Bronchial epithelial cell (primary cell): ENCODE measurements around the gene SYNE1. TPM values are rescaled to one million over a fixed set of nuclear protein-coding genes. Genes with fewer than 3 reads are reported as not detected.
A peak's percentile ranks its signal among the peaks of the same experiment; 100 is the strongest.

Experiments
- DNase-seq: peaks from one replicate; pipeline ENCODE4 v3.0.0-alpha.2; 2010; ENCODE audit warnings: low read depth
- FAIRE-seq: peaks from 2 replicates; lab custom pipeline; 2011; peaks lifted over from hg19 to GRCh38; lab: Jason Lieb, UNC
- H3K27me3 ChIP-seq: 2 replicates; pipeline ENCODE4 v1.5.1; 2011; ENCODE audit warnings: low read length; ENCODE audit not compliant: control insufficient read depth, insufficient read depth
- H3K36me3 ChIP-seq: 2 replicates; pipeline ENCODE4 v1.5.1; 2011; ENCODE audit warnings: low read length; ENCODE audit not compliant: control insufficient read depth, insufficient read depth
- H3K4me3 ChIP-seq: 2 replicates; pipeline ENCODE4 v1.5.1; 2011; ENCODE audit warnings: mild to moderate bottlenecking, low read depth, low read length, control low read depth
- CTCF ChIP-seq: IDR thresholded peaks from 2 replicates; pipeline ENCODE4 v1.5.1; 2011; ENCODE audit warnings: mild to moderate bottlenecking, moderate library complexity, low read length, control low read depth, inconsistent platforms; ENCODE audit not compliant: insufficient read depth, severe bottlenecking
- total RNA-seq: library from RNA; depleted of rRNA; stranded (reverse); fragments of >200 nt; gene quantifications from 2 replicates; pipeline ENCODE4 v1.2.1, GENCODE V29; 2014

SYNE1 gene
- total RNA-seq, 1 donor from 2014 or later: 15.8 TPM

- FAIRE-seq (no peak), DNase-seq (no peak)
- Histone ChIP-seq H3K36me3 (no peaks in the 10 kb centered on the region), H3K27me3 (no peaks in the 10 kb centered on the region), H3K4me3 (no peak overlapping the region)
- TF ChIP-seq CTCF: no peak
Measured at GRCh38 chr6:152094276-152094675, 542.9 kb downstream of the SYNE1 start.

GRCh38 chr6:152093711-152094110, 543.5 kb downstream of the SYNE1 start:
- DNase-seq (no peak), FAIRE-seq (no peak)
- TF ChIP-seq CTCF: no peak
- H3K27me3 ChIP-seq: no peaks in the 10 kb centered on the region
- H3K4me3 ChIP-seq: no peak overlapping the region
- H3K36me3 ChIP-seq: no peaks in the 10 kb centered on the region

- Histone ChIP-seq H3K27me3 (no peaks in the 10 kb centered on the region), H3K36me3 (no peaks in the 10 kb centered on the region), H3K4me3 (no peak overlapping the region)
- TF ChIP-seq CTCF: no peak
- FAIRE-seq (no peak), DNase-seq (peak; percentile 87)
Measured at GRCh38 chr6:152091851-152092341, 545.3 kb downstream of the SYNE1 start.

GRCh38 chr6:152091201-152091600, 546.0 kb downstream of the SYNE1 start:
- Histone ChIP-seq H3K36me3 (no peaks in the 10 kb centered on the region), H3K4me3 (no peak overlapping the region), H3K27me3 (no peaks in the 10 kb centered on the region)
- FAIRE-seq (no peak), DNase-seq (peak; percentile 46)
- no peak for TF ChIP-seq CTCF

- DNase-seq (peak; percentile 71), FAIRE-seq (no peak)
- no peaks in the 10 kb centered on the region for H3K27me3 ChIP-seq
- H3K36me3 ChIP-seq: no peaks in the 10 kb centered on the region
- no peak overlapping the region for H3K4me3 ChIP-seq
- TF ChIP-seq CTCF: no peak
Measured at GRCh38 chr6:152089992-152090391, 547.2 kb downstream of the SYNE1 start.

- Histone ChIP-seq H3K27me3 (no peaks in the 10 kb centered on the region), H3K36me3 (no peaks in the 10 kb centered on the region), H3K4me3 (no peak overlapping the region)
- no peak for TF ChIP-seq CTCF
- no peak for FAIRE-seq
- DNase-seq: no peak
Measured at GRCh38 chr6:152087701-152088100, 549.5 kb downstream of the SYNE1 start.
